ENCODE measurements around the gene OVOL2. TPM values are rescaled to one million over a fixed set of nuclear protein-coding genes. Genes with fewer than 3 reads are reported as not detected.

The OVOL2 gene
- total RNA-seq, 1 experiment from 2014 or later = not detected

- Histone ChIP-seq H3K36me3 (no peaks in the 10 kb centered on the region), H3K27me3 (no peaks in the 10 kb centered on the region), H3K9me3 (replicated peaks) (no peaks in the 10 kb centered on the region), H3K4me3 (no peak overlapping the region), H3K27ac (no peak overlapping the region), H3K4me1 (no peaks in the 10 kb centered on the region)
- no peak for DNase-seq
Observed at GRCh38 chr20:18077157-18077556, 19.4 kb upstream of the OVOL2 start.

DNA sequence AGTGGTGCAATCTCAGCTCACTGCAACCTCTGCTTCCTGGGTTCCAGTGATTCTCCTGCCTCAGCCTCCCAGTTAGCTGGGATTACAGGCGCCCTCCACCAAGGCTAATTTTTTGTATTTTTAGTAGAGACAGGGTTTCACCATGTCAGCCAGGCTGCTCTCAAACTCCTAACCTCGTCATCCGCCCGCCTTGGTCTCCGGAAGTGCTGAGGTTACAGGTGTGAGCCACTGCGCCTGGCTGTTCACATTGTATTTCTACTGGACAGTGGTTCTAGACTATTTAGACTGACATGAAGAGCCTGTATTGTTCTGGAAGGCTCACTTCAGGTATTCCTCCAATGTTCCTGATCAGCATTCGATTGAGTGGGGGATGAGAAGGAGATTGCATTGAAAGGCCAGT lies 14.8 kb upstream of the OVOL2 start:
- H3K9me3 ChIP-seq (replicated peaks) = no peaks in the 10 kb centered on the region
- no peak overlapping the region for H3K27ac ChIP-seq
- no peaks in the 10 kb centered on the region for H3K4me1 ChIP-seq
- no peak overlapping the region for H3K4me3 ChIP-seq
- no peak for DNase-seq
- H3K36me3 ChIP-seq = no peaks in the 10 kb centered on the region
- H3K27me3 ChIP-seq = no peaks in the 10 kb centered on the region

DNA sequence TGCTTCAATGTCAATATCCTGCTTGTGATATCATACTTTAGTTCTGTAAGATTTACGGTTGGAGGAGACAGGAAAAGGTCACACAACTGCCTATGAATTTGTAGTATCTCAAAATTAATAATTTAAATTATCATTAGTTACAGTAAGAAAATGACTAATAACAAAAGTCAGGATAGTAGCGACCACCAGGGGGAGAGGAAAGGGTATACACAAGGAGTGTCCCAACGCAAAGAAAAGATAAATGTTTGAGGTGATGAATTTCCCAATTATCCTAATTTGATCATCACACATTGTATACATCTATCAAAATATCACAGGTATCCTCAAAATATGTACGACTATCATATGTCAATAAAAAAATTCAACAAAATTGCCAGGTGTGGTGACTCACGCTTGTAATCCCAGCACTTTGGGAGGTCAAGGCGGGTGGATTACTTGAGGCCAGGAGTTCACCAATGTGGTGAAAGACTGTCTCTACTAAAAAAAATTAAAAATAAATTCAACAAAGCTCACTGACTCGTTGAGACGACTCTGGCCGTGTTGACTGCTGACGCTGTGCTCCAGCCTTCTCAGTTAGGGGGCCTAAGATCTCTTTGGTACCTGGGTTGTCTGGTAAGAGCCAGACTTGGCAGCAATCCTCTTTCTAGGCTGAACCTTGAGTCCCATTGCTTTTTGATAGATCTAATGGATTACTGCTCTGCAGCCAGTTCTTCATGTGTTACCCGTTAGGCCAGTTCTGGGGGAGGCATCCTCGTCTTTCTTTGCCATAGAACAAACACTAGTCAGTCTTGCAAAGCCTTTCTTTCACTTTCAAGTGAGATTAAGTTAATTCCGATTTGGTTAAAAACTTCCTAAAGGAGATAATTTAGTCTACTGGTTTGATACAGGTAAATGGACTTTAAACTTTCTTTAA lies 9.0 kb upstream of the OVOL2 start:
- H3K27ac ChIP-seq = no peak overlapping the region
- H3K4me1 ChIP-seq = peaks cover 7% of the 10 kb centered on the region; the same call in 1 of the 2 replicates
- H3K27me3 ChIP-seq = no peaks in the 10 kb centered on the region; the same call in none of the 2 replicates
- H3K4me3 ChIP-seq = no peak overlapping the region
- H3K9me3 ChIP-seq (replicated peaks) = no peaks in the 10 kb centered on the region
- no peaks in the 10 kb centered on the region for H3K36me3 ChIP-seq
- DNase-seq = peak in 1 of 2 experiments; percentile 12

- Histone ChIP-seq H3K27me3 (no peaks in the 10 kb centered on the region; the same call in none of the 2 replicates), H3K9me3 (replicated peaks) (no peaks in the 10 kb centered on the region), H3K4me1 (peaks cover 8% of the 10 kb centered on the region; the same call in 1 of the 2 replicates), H3K4me3 (no peak overlapping the region), H3K36me3 (no peaks in the 10 kb centered on the region), H3K27ac (no peak overlapping the region)
- DNase-seq = no peak
Observed at GRCh38 chr20:18063676-18064075, 6.0 kb upstream of the OVOL2 start.

DNA sequence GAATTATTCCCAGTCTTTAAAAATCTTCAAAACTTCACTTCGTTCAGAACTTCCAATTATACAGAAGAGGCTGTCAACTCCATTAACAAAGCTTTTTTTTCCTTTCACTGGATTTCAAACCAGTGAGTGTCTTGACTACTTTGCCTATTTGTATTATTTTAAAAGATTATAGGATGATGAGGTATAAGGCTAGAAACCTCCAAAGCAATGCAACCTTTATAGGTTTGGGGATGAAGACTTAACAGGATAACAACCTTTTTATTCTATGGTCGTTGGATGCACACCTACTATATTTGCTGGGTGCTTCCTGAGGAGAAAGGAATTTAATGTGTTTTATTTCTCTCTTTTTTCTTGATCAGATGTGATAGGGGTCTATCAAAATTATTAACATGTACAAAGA lies 1.9 kb upstream of the OVOL2 start:
- H3K9me3 ChIP-seq (replicated peaks) = no peaks in the 10 kb centered on the region
- no peaks in the 10 kb centered on the region; the same call in 1 of the 2 replicates for H3K27me3 ChIP-seq
- 0 out of 2 replicates have a peak, but pooled peaks cover 3% of the 10 kb centered on the region for H3K4me1 ChIP-seq
- no peak overlapping the region for H3K27ac ChIP-seq
- no peak for DNase-seq
- no peaks in the 10 kb centered on the region for H3K36me3 ChIP-seq
- peak overlapping the region; percentile 52 for H3K4me3 ChIP-seq

GRCh38 chr20:18058661-18059467 lies 1.1 kb upstream of the OVOL2 start:
- DNase-seq = peak; percentile 79 to 85
- no peaks in the 10 kb centered on the region for H3K36me3 ChIP-seq
- H3K27ac ChIP-seq = no peak overlapping the region
- H3K9me3 ChIP-seq (replicated peaks) = no peaks in the 10 kb centered on the region
- 0 out of 2 replicates have a peak, but pooled peaks cover 3% of the 10 kb centered on the region for H3K4me1 ChIP-seq
- H3K4me3 ChIP-seq = peak overlapping the region; percentile 52
- no peaks in the 10 kb centered on the region; the same call in 1 of the 2 replicates for H3K27me3 ChIP-seq

DNA sequence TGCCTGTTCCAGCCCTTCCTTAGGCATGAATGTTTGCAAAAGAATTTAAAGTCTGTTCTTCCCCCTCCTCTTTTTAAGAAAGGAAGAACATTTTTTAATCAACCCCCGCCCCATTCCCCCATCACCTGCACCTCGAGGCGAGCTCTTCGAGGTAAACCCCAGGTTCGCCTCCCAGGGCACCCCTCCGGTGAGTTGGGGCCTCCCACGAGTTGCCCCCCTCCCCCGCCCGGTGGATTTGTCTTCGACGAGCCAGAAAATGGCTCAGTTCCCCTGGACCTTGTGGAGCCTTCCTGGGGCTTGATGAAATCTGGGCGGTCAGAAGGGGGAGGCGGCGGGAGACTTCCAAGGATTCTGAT lies 256 bp upstream of the OVOL2 start:
- no peaks in the 10 kb centered on the region for H3K36me3 ChIP-seq
- no peak overlapping the region for H3K27ac ChIP-seq
- DNase-seq = no peak
- H3K4me1 ChIP-seq = 0 out of 2 replicates have a peak, but pooled peaks cover 3% of the 10 kb centered on the region
- H3K4me3 ChIP-seq = no peak overlapping the region
- H3K27me3 ChIP-seq = no peaks in the 10 kb centered on the region; the same call in 1 of the 2 replicates
- no peaks in the 10 kb centered on the region for H3K9me3 ChIP-seq (replicated peaks)

DNA sequence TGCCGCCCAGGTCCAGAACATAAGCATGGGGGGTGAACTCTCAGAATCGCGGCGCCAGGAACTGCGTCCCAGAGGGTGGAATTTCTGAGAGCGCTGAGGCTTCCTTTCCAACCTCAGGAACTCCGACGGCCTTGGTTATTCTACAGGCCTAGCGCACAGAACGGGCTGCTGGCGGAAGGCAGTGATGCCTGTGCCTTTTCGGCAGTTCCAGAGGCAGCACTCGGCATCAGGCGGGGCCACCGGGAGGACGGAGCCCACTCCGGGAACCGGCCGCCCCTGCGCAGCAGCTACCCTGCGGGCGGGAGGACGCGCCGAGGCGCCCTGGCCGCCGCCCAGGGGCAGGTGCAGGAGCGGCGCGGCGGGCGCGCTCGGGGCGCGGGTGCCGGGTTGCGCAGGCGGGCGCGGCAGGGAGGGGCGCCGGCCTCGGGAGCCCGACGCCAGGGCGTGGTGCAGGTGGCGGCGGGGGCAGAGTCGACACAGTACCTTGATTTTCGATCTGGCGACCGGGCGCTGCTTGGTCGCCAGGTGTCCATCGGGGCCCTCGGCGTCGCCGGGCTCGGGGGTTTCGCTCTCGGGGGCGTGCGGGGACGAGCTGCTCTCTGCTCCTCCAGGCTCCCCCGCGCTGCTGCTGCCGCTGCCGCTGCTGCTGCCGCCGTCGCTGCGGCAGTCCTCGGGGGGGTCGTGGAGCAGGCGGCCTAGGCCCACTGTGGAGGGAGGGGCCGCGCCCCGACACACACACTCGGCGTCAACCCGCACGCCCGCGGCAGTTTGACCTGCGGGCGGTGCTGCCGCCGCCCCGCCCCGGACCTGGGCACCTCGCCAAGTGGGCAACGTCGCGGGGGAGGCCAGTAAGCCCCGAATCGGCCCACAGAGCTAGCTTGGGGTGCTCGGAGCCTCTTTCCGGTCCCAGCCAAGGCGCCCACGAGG lies 1.3 kb downstream of the OVOL2 start:
- H3K27me3 ChIP-seq = no peaks in the 10 kb centered on the region
- no peak overlapping the region for H3K4me3 ChIP-seq

DNA sequence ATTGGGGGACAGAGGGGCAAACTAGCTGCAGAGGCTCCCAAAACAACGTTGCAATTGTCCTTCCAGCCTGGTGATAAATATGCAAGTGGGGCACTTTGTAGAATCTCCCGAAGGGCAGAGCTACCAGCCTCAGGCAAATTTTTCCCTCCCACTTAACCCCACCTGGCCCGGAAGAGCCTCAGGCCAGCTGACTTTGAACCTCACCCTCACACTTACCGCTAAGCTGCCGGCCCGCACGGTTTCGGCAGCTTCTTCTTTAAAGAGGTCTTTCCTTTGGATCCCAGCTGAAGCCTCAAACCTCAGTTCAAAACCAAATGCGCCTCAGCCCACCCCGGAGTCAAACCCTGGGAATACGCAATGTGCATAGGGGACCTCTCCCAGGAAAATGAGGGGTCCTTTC lies 2.5 kb downstream of the OVOL2 start:
- Histone ChIP-seq H3K4me1 (0 out of 2 replicates have a peak, but pooled peaks cover 3% of the 10 kb centered on the region), H3K9me3 (replicated peaks) (no peaks in the 10 kb centered on the region), H3K27me3 (peaks cover 3% of the 10 kb centered on the region; the same call in 1 of the 2 replicates), H3K4me3 (no peak overlapping the region), H3K27ac (no peak overlapping the region), H3K36me3 (no peaks in the 10 kb centered on the region)
- DNase-seq = peak in 1 of 2 experiments; percentile 20

More for the DNA sequence above, 1.3 kb downstream of the OVOL2 start:
- H3K27ac ChIP-seq = no peak overlapping the region
- H3K9me3 ChIP-seq (replicated peaks) = no peaks in the 10 kb centered on the region
- DNase-seq = no peak
- 0 out of 2 replicates have a peak, but pooled peaks cover 3% of the 10 kb centered on the region for H3K4me1 ChIP-seq
- H3K36me3 ChIP-seq = no peaks in the 10 kb centered on the region

DNA sequence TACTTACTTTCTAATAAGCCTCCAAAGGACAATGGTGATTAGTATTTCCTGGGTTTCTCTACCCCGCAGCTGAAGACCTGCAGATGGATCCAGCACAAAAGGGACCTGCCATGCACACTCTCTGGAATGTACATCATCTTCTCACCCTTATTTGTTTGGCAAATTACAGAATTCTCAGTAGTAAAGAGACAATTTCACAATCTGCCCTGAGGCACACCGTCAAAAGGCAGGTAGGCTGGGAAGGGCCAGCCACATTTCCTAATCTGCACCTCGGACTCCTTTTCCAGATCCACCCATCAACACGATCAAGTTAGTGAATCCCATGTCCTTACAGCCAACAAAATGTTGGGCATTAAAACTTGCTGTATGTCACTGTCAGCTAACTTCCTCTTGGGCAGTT lies 4.9 kb downstream of the OVOL2 start:
- Histone ChIP-seq H3K4me1 (no peaks in the 10 kb centered on the region), H3K36me3 (no peaks in the 10 kb centered on the region), H3K27me3 (peaks cover 4% of the 10 kb centered on the region), H3K4me3 (no peak overlapping the region), H3K9me3 (replicated peaks) (no peaks in the 10 kb centered on the region), H3K27ac (no peak overlapping the region)
- no peak for DNase-seq

DNA sequence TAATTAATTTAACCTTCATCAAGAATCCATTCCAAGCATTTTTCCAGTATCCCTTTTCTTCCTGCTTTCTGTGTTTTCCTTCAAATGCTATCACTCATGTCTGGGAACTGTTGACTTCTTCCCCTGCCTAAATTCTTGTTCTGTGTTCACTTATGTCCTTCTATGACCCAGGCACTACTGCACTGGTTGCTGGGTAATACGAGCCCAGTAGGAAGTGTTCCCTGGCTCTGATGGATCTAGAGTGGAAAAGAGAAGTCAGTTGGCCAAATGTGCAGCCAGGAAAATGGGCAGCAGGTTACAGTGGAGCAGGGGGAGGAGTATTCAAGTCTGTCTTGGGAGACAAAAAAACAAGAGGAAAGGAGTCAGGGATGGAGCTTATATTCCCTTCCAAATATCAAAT lies 7.1 kb downstream of the OVOL2 start:
- no peak overlapping the region for H3K4me3 ChIP-seq
- no peaks in the 10 kb centered on the region for H3K36me3 ChIP-seq
- H3K27ac ChIP-seq = no peak overlapping the region
- no peak for DNase-seq
- H3K27me3 ChIP-seq = peaks cover 4% of the 10 kb centered on the region
- no peaks in the 10 kb centered on the region for H3K9me3 ChIP-seq (replicated peaks)
- H3K4me1 ChIP-seq = no peaks in the 10 kb centered on the region

- Histone ChIP-seq H3K27ac (no peak overlapping the region), H3K36me3 (no peaks in the 10 kb centered on the region), H3K4me1 (no peaks in the 10 kb centered on the region), H3K27me3 (peaks cover 4% of the 10 kb centered on the region), H3K9me3 (replicated peaks) (no peaks in the 10 kb centered on the region), H3K4me3 (no peak overlapping the region)
- DNase-seq = no peak
Observed at GRCh38 chr20:18048176-18048575, 9.5 kb downstream of the OVOL2 start.

GRCh38 chr20:18046535-18046934 lies 11.2 kb downstream of the OVOL2 start:
- Histone ChIP-seq H3K4me1 (no peaks in the 10 kb centered on the region), H3K9me3 (replicated peaks) (no peaks in the 10 kb centered on the region), H3K27ac (no peak overlapping the region), H3K27me3 (peaks cover 4% of the 10 kb centered on the region), H3K4me3 (no peak overlapping the region), H3K36me3 (no peaks in the 10 kb centered on the region)
- no peak for DNase-seq

DNA sequence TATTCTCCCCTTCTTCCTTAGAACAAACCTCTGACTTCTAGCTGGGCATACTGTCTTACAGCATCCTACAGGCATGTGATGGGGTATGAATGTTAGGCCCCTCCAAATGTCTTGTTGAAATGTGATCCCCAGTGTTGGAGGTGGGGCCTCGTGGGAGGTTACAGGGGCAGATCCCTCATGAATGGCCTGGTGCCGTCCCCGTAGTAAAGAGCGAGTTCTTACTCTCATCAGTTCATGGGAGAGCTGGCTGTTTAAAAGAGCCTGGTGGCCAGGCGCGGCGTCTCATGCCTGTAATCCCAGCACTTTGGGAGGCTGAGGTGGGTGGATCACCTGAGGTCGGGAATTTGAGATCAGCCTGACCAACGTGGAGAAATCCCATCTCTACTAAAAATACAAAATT lies 15.5 kb downstream of the OVOL2 start:
- H3K27ac ChIP-seq = no peak overlapping the region
- H3K27me3 ChIP-seq = peaks cover 6% of the 10 kb centered on the region; the same call in 1 of the 2 replicates

More for the DNA sequence above, 15.5 kb downstream of the OVOL2 start:
- Histone ChIP-seq H3K9me3 (replicated peaks) (0 out of 2 replicates have a peak, but pooled peaks cover 2% of the 10 kb centered on the region), H3K36me3 (no peaks in the 10 kb centered on the region), H3K4me1 (no peaks in the 10 kb centered on the region), H3K4me3 (no peak overlapping the region)
- DNase-seq = no peak
